Fibroblast of pulmonary artery (primary cell): Measurements from ENCODE around the gene SCN3B.
A peak's percentile ranks its signal among the peaks of the same experiment; 100 is the strongest.

Experiments used
- DNase-seq: peaks from one replicate; pipeline ENCODE4 v3.0.0-alpha.2; 2010; ENCODE audit warnings: low read depth
- H3K4me3 ChIP-seq: replicated peaks from 2 replicates; pipeline ENCODE4 v1.5.1; 2011; ENCODE audit warnings: low read depth, mild to moderate bottlenecking, control low read depth, low read length, moderate library complexity
- CTCF ChIP-seq: IDR thresholded peaks from 2 replicates; pipeline ENCODE4 v1.5.1; 2011; ENCODE audit warnings: mild to moderate bottlenecking, control low read depth, low read length, inconsistent platforms; ENCODE audit errors: missing control alignments

The SCN3B gene

GRCh38 chr11:123654566-123655081 is at the start of gene SCN3B:
TSS of gene SCN3B (minus strand) at chr11:123654624. CDS start at chr11:123653801, 823 bp downstream.
- DNase-seq, result peak; percentile 63
- no peak for TF ChIP-seq CTCF
- peak within 1 kb of the TSS; percentile 61 for H3K4me3 ChIP-seq

- no peak for TF ChIP-seq CTCF
- no peak overlapping the region for H3K4me3 ChIP-seq
- no peak for DNase-seq
Observed at GRCh38 chr11:123702696-123703095, 48.3 kb upstream of the SCN3B start.

- no peak overlapping the region for H3K4me3 ChIP-seq
- DNase-seq, result no peak
- TF ChIP-seq CTCF, result no peak
Observed at GRCh38 chr11:123702139-123702538, 47.7 kb upstream of the SCN3B start.

GRCh38 chr11:123700772-123701171 is 46.3 kb upstream of the SCN3B start:
- no peak overlapping the region for H3K4me3 ChIP-seq
- TF ChIP-seq CTCF, result no peak
- no peak for DNase-seq

- DNase-seq, result no peak
- no peak overlapping the region for H3K4me3 ChIP-seq
- no peak for TF ChIP-seq CTCF
Observed at GRCh38 chr11:123698546-123699127, 44.2 kb upstream of the SCN3B start.

GRCh38 chr11:123696183-123696582 is 41.8 kb upstream of the SCN3B start:
- H3K4me3 ChIP-seq, result no peak overlapping the region
- peak; percentile 4 for TF ChIP-seq CTCF
- DNase-seq, result no peak

GRCh38 chr11:123695231-123695630 is 40.8 kb upstream of the SCN3B start:
- TF ChIP-seq CTCF, result no peak
- no peak overlapping the region for H3K4me3 ChIP-seq
- DNase-seq, result no peak
